ENCODE results near the gene KLK10.

GRCh38 chr19:51047031-51047335, 27.5 kb upstream of the KLK10 start:
- TF ChIP-seq EP300 (IDR thresholded peaks at IDR 0.05) = no peak
- TF ChIP-seq, protein P1, sequence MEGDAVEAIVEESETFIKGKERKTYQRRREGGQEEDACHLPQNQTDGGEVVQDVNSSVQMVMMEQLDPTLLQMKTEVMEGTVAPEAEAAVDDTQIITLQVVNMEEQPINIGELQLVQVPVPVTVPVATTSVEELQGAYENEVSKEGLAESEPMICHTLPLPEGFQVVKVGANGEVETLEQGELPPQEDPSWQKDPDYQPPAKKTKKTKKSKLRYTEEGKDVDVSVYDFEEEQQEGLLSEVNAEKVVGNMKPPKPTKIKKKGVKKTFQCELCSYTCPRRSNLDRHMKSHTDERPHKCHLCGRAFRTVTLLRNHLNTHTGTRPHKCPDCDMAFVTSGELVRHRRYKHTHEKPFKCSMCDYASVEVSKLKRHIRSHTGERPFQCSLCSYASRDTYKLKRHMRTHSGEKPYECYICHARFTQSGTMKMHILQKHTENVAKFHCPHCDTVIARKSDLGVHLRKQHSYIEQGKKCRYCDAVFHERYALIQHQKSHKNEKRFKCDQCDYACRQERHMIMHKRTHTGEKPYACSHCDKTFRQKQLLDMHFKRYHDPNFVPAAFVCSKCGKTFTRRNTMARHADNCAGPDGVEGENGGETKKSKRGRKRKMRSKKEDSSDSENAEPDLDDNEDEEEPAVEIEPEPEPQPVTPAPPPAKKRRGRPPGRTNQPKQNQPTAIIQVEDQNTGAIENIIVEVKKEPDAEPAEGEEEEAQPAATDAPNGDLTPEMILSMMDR (IDR thresholded peaks at IDR 0.05) = no peak
